ENCODE measurements around the gene SLC24A4. TPM values are rescaled to one million over a fixed set of nuclear protein-coding genes. Genes with fewer than 3 reads are reported as not detected.

The SLC24A4 gene
- total RNA-seq, 1 donor from 2014 or later: not detected

DNA sequence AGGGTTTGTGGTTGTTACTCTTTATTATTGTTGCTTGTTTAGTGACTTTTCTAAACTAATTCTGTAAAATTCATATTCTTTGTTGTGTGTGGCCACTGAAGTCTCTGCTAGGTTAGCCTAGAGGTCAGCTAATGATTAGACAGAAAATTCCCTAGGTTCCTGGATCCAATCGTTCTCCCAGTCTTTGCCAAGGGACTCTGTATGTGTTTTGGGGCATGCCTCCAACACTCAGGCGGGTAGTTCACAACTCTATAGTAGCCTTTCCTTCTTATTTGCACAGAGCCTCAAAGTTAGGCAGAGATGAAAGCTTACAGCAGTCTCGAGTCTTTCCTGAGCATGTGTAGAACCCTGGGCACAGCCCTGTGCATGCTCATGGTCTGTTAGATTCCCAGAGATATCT lies 157.9 kb downstream of the SLC24A4 start:
- no peak for DNase-seq (ENCODE audit: low spot score)
- Mint-ChIP-seq H3K4me1 (ENCODE audit: low read depth) (no peaks in the 10 kb centered on the region), H3K36me3 (ENCODE audit: low read depth) (no peaks in the 10 kb centered on the region), H3K4me3 (no peak overlapping the region), H3K27me3 (ENCODE audit: insufficient read depth) (peaks cover 28% of the 10 kb centered on the region), H3K9me3 (peaks cover 3% of the 10 kb centered on the region), H3K27ac (no peak overlapping the region)
- intact Hi-C loops (cut with micrococcal nuclease): no loop called here

GRCh38 chr14:92481386-92481785 lies 158.4 kb downstream of the SLC24A4 start:
- H3K36me3 Mint-ChIP-seq (ENCODE audit: low read depth): no peaks in the 10 kb centered on the region
- intact Hi-C loops (cut with micrococcal nuclease): no loop called here
- H3K27ac Mint-ChIP-seq: no peak overlapping the region
- H3K4me1 Mint-ChIP-seq (ENCODE audit: low read depth): no peaks in the 10 kb centered on the region
- H3K9me3 Mint-ChIP-seq: peaks cover 3% of the 10 kb centered on the region
- H3K27me3 Mint-ChIP-seq (ENCODE audit: insufficient read depth): peaks cover 30% of the 10 kb centered on the region
- H3K4me3 Mint-ChIP-seq: no peak overlapping the region
- DNase-seq (ENCODE audit: low spot score): no peak

DNA sequence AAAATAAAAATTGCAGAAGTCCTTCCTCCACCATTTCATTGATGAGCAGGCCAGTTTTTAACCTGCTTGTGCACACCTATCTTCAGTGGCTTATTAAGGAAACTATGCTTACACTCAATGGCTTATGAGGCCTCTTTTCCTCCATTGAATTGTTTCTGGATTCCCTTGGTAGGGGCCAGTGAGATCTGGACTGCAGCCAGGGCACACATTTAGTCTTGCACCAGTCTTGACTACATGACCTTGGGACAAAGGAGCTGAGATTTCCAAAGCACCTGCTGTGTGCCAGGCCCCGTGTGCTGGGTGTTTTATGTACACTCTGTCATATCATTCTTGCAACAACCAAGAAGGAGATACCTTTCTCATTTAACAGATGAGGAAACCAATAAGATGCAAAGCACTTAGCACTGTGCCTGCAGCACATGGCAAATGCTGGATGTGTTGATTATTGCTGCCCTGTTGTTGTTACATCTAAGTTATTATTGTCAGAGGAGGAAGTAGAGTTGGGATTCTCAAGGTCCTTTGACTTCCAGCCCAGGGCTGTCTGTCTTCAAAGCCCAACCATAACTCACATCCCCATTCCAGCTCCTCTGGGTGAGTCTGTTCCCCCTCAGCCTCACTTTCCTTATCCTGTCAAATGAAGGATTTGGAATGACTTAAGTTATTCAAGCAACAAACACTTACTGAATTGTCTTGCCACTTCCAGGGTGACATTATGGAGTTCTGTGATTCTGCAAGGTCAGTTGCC lies 159.0 kb downstream of the SLC24A4 start:
- intact Hi-C loops (cut with micrococcal nuclease): no loop called here
- Mint-ChIP-seq H3K27me3 (ENCODE audit: insufficient read depth) (peaks cover 34% of the 10 kb centered on the region), H3K4me1 (ENCODE audit: low read depth) (no peaks in the 10 kb centered on the region), H3K36me3 (ENCODE audit: low read depth) (no peaks in the 10 kb centered on the region), H3K4me3 (no peak overlapping the region), H3K9me3 (peaks cover 3% of the 10 kb centered on the region), H3K27ac (no peak overlapping the region)
- no peak for DNase-seq (ENCODE audit: low spot score)

GRCh38 chr14:92482621-92483319 lies 159.8 kb downstream of the SLC24A4 start:
- peaks cover 3% of the 10 kb centered on the region for H3K9me3 Mint-ChIP-seq
- H3K4me3 Mint-ChIP-seq: no peak overlapping the region
- no peaks in the 10 kb centered on the region for H3K4me1 Mint-ChIP-seq (ENCODE audit: low read depth)
- DNase-seq (ENCODE audit: low spot score): no peak
- H3K27ac Mint-ChIP-seq: no peak overlapping the region
- no peaks in the 10 kb centered on the region for H3K36me3 Mint-ChIP-seq (ENCODE audit: low read depth)
- intact Hi-C loops (cut with micrococcal nuclease): no loop called here
- peaks cover 33% of the 10 kb centered on the region for H3K27me3 Mint-ChIP-seq (ENCODE audit: insufficient read depth)

DNA sequence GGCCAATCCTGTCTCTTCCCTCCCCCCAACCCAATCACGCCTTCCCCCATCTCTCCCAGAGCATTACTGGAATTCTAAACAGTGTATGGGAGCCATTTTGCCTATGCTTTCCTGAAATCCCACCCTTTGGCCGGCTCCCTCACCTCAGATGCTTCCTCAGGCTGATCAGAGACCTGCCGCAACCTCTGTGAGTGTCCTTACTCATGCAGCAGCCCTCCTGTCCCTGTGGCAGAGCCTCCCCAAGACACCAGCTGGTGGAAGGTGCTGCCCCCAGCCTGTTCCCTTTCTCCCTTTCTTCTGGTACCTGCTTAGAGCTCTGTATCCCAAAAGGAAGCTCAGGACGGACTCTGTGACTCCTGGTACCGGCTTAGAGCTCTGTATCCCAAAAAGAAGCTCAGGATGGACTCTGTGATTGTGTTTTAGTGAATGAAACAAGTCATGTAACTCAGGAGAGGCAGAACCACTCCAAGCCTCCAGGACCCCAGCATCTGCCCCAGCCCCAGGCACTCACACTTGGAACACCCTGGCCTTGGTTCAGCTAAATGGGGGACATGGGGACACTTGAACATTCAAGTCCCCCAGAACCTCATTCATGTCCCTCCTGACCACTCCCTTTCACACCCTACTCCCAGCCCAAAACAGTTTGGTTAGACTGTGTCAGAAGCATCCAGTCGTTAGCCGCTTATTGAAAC lies 161.3 kb downstream of the SLC24A4 start:
- no peaks in the 10 kb centered on the region for H3K36me3 Mint-ChIP-seq (ENCODE audit: low read depth)
- H3K27me3 Mint-ChIP-seq (ENCODE audit: insufficient read depth): peaks cover 25% of the 10 kb centered on the region
- DNase-seq (ENCODE audit: low spot score): no peak
- no peaks in the 10 kb centered on the region for H3K9me3 Mint-ChIP-seq
- no peaks in the 10 kb centered on the region for H3K4me1 Mint-ChIP-seq (ENCODE audit: low read depth)
- intact Hi-C loops (cut with micrococcal nuclease): no loop called here
- H3K27ac Mint-ChIP-seq: no peak overlapping the region
- no peak overlapping the region for H3K4me3 Mint-ChIP-seq

- no peak overlapping the region for H3K27ac Mint-ChIP-seq
- DNase-seq (ENCODE audit: low spot score): no peak
- H3K4me3 Mint-ChIP-seq: no peak overlapping the region
- no peaks in the 10 kb centered on the region for H3K9me3 Mint-ChIP-seq
- H3K36me3 Mint-ChIP-seq (ENCODE audit: low read depth): no peaks in the 10 kb centered on the region
- H3K27me3 Mint-ChIP-seq (ENCODE audit: insufficient read depth): peaks cover 20% of the 10 kb centered on the region
- intact Hi-C loops (cut with micrococcal nuclease): no loop called here
- no peaks in the 10 kb centered on the region for H3K4me1 Mint-ChIP-seq (ENCODE audit: low read depth)
Measured at GRCh38 chr14:92486881-92487280, 163.9 kb downstream of the SLC24A4 start.

- intact Hi-C loops (cut with micrococcal nuclease): no loop called here
Measured at GRCh38 chr14:92487513-92488133, 164.7 kb downstream of the SLC24A4 start.

GRCh38 chr14:92489394-92490238 lies 166.7 kb downstream of the SLC24A4 start:
- H3K9me3 Mint-ChIP-seq: no peaks in the 10 kb centered on the region
- no peaks in the 10 kb centered on the region for H3K36me3 Mint-ChIP-seq (ENCODE audit: low read depth)
- no peak for DNase-seq (ENCODE audit: low spot score)
- peaks cover 20% of the 10 kb centered on the region for H3K27me3 Mint-ChIP-seq (ENCODE audit: insufficient read depth)
- no peak overlapping the region for H3K4me3 Mint-ChIP-seq
- no peak overlapping the region for H3K27ac Mint-ChIP-seq
- intact Hi-C loops (cut with micrococcal nuclease): no loop called here
- H3K4me1 Mint-ChIP-seq (ENCODE audit: low read depth): no peaks in the 10 kb centered on the region

More at GRCh38 chr14:92487513-92488133, 164.7 kb downstream of the SLC24A4 start:
- H3K9me3 Mint-ChIP-seq: no peaks in the 10 kb centered on the region
- no peaks in the 10 kb centered on the region for H3K4me1 Mint-ChIP-seq (ENCODE audit: low read depth)
- H3K27me3 Mint-ChIP-seq (ENCODE audit: insufficient read depth): peaks cover 19% of the 10 kb centered on the region
- H3K27ac Mint-ChIP-seq: no peak overlapping the region
- H3K4me3 Mint-ChIP-seq: no peak overlapping the region
- H3K36me3 Mint-ChIP-seq (ENCODE audit: low read depth): no peaks in the 10 kb centered on the region
- no peak for DNase-seq (ENCODE audit: low spot score)

DNA sequence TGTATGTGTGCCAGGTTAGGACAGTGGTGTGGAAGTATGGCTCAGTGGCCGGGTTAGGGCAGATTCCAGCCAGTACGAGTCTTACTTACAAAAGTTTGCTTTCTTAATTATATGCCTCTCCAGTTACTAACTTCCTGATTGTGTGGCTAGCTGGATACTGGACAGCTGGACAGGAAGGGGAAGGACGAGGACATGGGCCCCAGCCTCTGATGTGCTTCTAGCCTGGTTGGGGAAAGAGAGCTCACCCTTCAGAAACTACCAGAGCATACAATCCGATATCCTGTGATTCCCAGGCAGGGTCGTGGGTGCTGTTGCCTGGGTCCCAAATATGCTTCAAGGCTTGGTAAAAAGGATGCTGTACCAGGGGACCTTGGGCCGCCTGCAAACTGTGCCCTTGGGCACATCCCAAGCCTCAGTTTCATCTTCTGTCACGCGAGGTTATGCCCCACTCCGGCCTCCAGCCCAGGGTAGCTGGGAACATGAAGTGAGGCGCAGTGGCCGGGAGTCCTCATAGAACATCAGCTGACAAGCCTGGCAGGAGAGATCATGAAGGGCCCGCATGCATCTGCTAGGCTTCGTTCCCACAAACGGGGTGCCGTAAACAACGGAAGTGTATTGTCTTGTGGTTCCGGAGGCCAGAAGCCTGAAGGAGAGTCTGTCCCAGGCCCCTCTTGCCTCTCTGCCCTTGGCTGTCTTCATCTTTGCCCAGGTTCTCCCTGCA lies 167.4 kb downstream of the SLC24A4 start:
- no peaks in the 10 kb centered on the region for H3K9me3 Mint-ChIP-seq
- peaks cover 19% of the 10 kb centered on the region for H3K27me3 Mint-ChIP-seq (ENCODE audit: insufficient read depth)
- no peaks in the 10 kb centered on the region for H3K36me3 Mint-ChIP-seq (ENCODE audit: low read depth)
- H3K27ac Mint-ChIP-seq: no peak overlapping the region
- no peak overlapping the region for H3K4me3 Mint-ChIP-seq
- no peaks in the 10 kb centered on the region for H3K4me1 Mint-ChIP-seq (ENCODE audit: low read depth)
- no peak for DNase-seq (ENCODE audit: low spot score)
- intact Hi-C loops (cut with micrococcal nuclease): no loop called here

- Mint-ChIP-seq H3K4me3 (no peak overlapping the region), H3K36me3 (ENCODE audit: low read depth) (no peaks in the 10 kb centered on the region), H3K9me3 (no peaks in the 10 kb centered on the region), H3K27me3 (ENCODE audit: insufficient read depth) (peaks cover 19% of the 10 kb centered on the region), H3K27ac (no peak overlapping the region), H3K4me1 (ENCODE audit: low read depth) (no peaks in the 10 kb centered on the region)
- intact Hi-C loops (cut with micrococcal nuclease): no loop called here
- DNase-seq (ENCODE audit: low spot score): no peak
Measured at GRCh38 chr14:92491782-92492181, 168.8 kb downstream of the SLC24A4 start.

- Mint-ChIP-seq H3K9me3 (no peaks in the 10 kb centered on the region), H3K27me3 (ENCODE audit: insufficient read depth) (peaks cover 21% of the 10 kb centered on the region), H3K4me3 (no peak overlapping the region), H3K27ac (no peak overlapping the region), H3K36me3 (ENCODE audit: low read depth) (no peaks in the 10 kb centered on the region), H3K4me1 (ENCODE audit: low read depth) (no peaks in the 10 kb centered on the region)
- intact Hi-C loops (cut with micrococcal nuclease): no loop called here
- no peak for DNase-seq (ENCODE audit: low spot score)
Measured at GRCh38 chr14:92492258-92492657, 169.3 kb downstream of the SLC24A4 start.

GRCh38 chr14:92493024-92493423 lies 170.1 kb downstream of the SLC24A4 start:
- Mint-ChIP-seq H3K4me1 (ENCODE audit: low read depth) (no peaks in the 10 kb centered on the region), H3K4me3 (no peak overlapping the region), H3K27ac (no peak overlapping the region), H3K36me3 (ENCODE audit: low read depth) (no peaks in the 10 kb centered on the region), H3K27me3 (ENCODE audit: insufficient read depth) (peaks cover 21% of the 10 kb centered on the region), H3K9me3 (no peaks in the 10 kb centered on the region)
- intact Hi-C loops (cut with micrococcal nuclease): no loop called here
- no peak for DNase-seq (ENCODE audit: low spot score)
